GM12801 (cell line): Measurements from ENCODE around the gene FADS1.

ENCODE experiments used
- CTCF ChIP-seq: IDR thresholded peaks from one replicate; pipeline ENCODE4 v1.5.1; 2011; ENCODE audit warnings: control low read depth; ENCODE audit not compliant: insufficient read length; ENCODE audit errors: extremely low read depth

Gene FADS1

DNA sequence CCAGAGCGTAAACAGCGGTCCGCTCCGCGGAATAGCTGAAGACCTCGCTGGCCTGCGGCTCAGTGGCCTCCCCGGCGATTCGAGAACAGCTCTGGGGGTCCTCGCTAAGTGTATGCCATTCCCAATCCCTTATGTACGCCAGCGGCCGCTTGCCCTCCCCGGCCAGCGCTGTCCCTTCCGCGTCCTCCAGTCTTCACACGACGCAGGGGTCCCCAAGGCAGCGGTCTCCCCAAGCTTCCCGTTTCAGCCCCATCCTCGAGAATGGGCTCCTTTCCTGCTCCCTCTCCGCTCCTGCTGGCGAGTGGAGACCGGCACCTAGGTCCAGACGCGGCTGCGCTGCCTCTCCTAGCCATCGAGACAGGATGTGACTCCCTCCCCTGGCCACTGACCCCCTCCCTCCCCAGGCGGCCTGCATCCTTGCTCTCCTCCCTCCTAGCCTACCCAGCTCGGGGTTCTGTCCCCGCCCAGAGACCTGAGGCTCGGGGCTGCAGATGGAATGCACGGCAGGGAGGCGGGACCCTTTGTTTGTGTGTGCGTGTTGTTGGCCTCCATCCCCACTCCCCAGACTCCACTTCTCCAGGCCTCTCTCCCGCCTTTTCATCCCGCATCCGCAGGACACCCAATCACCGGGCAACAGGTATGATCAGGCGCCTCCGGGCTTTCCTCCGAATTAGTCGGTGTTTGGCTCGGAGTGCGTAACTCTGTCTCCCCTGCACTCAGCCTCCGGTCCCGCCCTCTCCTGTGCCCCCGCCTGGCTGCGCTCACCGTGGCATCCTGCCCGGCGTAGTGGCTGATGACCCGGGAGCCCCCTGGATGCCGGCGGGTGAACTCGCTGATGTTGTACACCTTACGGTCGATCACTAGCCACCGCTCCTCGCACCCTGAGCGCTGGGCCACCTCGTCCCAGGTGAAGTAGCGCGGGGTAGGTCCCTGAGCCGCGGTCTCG, 740 bp downstream of the FADS1 start:
- no peak for TF ChIP-seq CTCF

GRCh38 chr11:61814958-61815789, 1.6 kb downstream of the FADS1 start:
- no peak for TF ChIP-seq CTCF

GRCh38 chr11:61814247-61814957, 2.4 kb downstream of the FADS1 start:
- no peak for TF ChIP-seq CTCF

- no peak for TF ChIP-seq CTCF
Measured at GRCh38 chr11:61812736-61813411, 3.9 kb downstream of the FADS1 start.

GRCh38 chr11:61811831-61812230, 5.0 kb downstream of the FADS1 start:
- TF ChIP-seq CTCF = no peak

GRCh38 chr11:61810671-61811175, 6.1 kb downstream of the FADS1 start:
- TF ChIP-seq CTCF = no peak
